Right renal pelvis (tissue), 4 donors: ENCODE measurements around the gene NCKAP5. TPM values are rescaled to one million over a fixed set of nuclear protein-coding genes. Genes with fewer than 3 reads are reported as not detected.
A peak's percentile ranks its signal among the peaks of the same experiment; 100 is the strongest.

Experiments
- DNase-seq, 4 donors: peaks; one replicate each; pipeline ENCODE4 v3.0.0-alpha.2; 2013; ENCODE audit warnings: low read depth in 4 of 4, low spot score in 3 of 4, missing footprints in 1 of 4
- polyA plus RNA-seq, 4 donors: library from polyadenylated mRNA; unstranded; fragments of 120-200 nt; gene quantifications; one replicate each; pipeline ENCODE4 v1.2.1, GENCODE V29; 2013; ENCODE audit not compliant: insufficient read length in 4 of 4

The NCKAP5 gene
- polyA plus RNA-seq: 10 to 100 TPM in 1 of 4 donors, 1 to 10 TPM in 3; 7.2 to 10.1 (median 7.8) TPM

GRCh38 chr2:133568172-133568571 is at the start of gene NCKAP5:
Gene NCKAP5 (minus strand): TSS chr2:133568463. CDS start chr2:133517526, 50,937 bp downstream.
- peak in 2 of 4 donors; percentile 63 to 65 for DNase-seq

GRCh38 chr2:133609664-133610063 is 41.4 kb upstream of the NCKAP5 start:
- no peak for DNase-seq

- no peak for DNase-seq
These were observed 40.0 kb upstream of the NCKAP5 start for GRCh38 chr2:133608291-133608690.

- no peak for DNase-seq
These were observed 39.4 kb upstream of the NCKAP5 start for GRCh38 chr2:133607679-133608078.

GRCh38 chr2:133606616-133607015 is 38.4 kb upstream of the NCKAP5 start:
- no peak for DNase-seq

- DNase-seq: no peak
These were observed 37.5 kb upstream of the NCKAP5 start for GRCh38 chr2:133605766-133606137.

GRCh38 chr2:133605011-133605765 is 36.9 kb upstream of the NCKAP5 start:
- no peak for DNase-seq

GRCh38 chr2:133603109-133603508 is 34.8 kb upstream of the NCKAP5 start:
- no peak for DNase-seq

GRCh38 chr2:133602538-133602937 is 34.3 kb upstream of the NCKAP5 start:
- no peak for DNase-seq

GRCh38 chr2:133600266-133600928 is 32.1 kb upstream of the NCKAP5 start:
- DNase-seq: no peak

GRCh38 chr2:133599811-133600210 is 31.5 kb upstream of the NCKAP5 start:
- DNase-seq: no peak

GRCh38 chr2:133599211-133599803 is 31.0 kb upstream of the NCKAP5 start:
- DNase-seq: no peak

GRCh38 chr2:133598769-133599168 is 30.5 kb upstream of the NCKAP5 start:
- DNase-seq: no peak

GRCh38 chr2:133596701-133597393 is 28.6 kb upstream of the NCKAP5 start:
- no peak for DNase-seq

GRCh38 chr2:133591164-133591563 is 22.9 kb upstream of the NCKAP5 start:
- DNase-seq: no peak

- DNase-seq: no peak
These were observed 21.2 kb upstream of the NCKAP5 start for GRCh38 chr2:133589456-133589855.

- DNase-seq: no peak
These were observed 19.9 kb upstream of the NCKAP5 start for GRCh38 chr2:133588144-133588543.

GRCh38 chr2:133586978-133587377 is 18.7 kb upstream of the NCKAP5 start:
- no peak for DNase-seq

GRCh38 chr2:133581010-133581760 is 12.9 kb upstream of the NCKAP5 start:
- no peak for DNase-seq

- no peak for DNase-seq
These were observed 11.0 kb upstream of the NCKAP5 start for GRCh38 chr2:133579274-133579673.
